Spleen (tissue), 11 donors: Measurements from ENCODE around the gene IFNLR1. TPM values are rescaled to one million over a fixed set of nuclear protein-coding genes. Genes with fewer than 3 reads are reported as not detected.

ENCODE experiments used
- DNase-seq: peaks from one replicate; pipeline ENCODE4 v3.0.0-alpha.2; 2020
- H3K27ac ChIP-seq, 8 donors: fragments of 200-600 bp; sonication (generic) in 7 of 8; 1 replicate in 4 of 8; 2 replicates in 4 of 8; pipeline versions ENCODE4 v1.5.0 to v1.8.0; 2016 to 2021; ENCODE audit warnings: inconsistent platforms in 4 of 8, mild to moderate bottlenecking in 4 of 8, moderate library complexity in 1 of 8
- H3K27me3 ChIP-seq, 7 donors: fragments of 200-600 bp; sonication (generic) in 6 of 7; replicated peaks in 1 of 7; 1 replicate in 4 of 7; 2 replicates in 3 of 7; pipeline versions ENCODE4 v1.5.0 to v1.8.0; 2016 to 2021; ENCODE audit warnings: inconsistent platforms in 3 of 7, mild to moderate bottlenecking in 1 of 7
- H3K36me3 ChIP-seq, 6 donors: fragments of 200-600 bp; sonication (generic) in 5 of 6; 1 replicate in 4 of 6; 2 replicates in 2 of 6; pipeline versions ENCODE4 v1.5.0 to v1.8.0; 2016 to 2021; ENCODE audit warnings: inconsistent platforms in 2 of 6
- H3K4me1 ChIP-seq, 6 donors: fragments of 200-600 bp; sonication (generic) in 5 of 6; 1 replicate in 3 of 6; 2 replicates in 3 of 6; pipeline versions ENCODE4 v1.5.0 to v1.8.0; 2016 to 2021; ENCODE audit warnings: inconsistent platforms in 3 of 6
- H3K4me3 ChIP-seq, 8 donors: fragments of 200-600 bp; sonication (generic) in 7 of 8; 1 replicate in 4 of 8; 2 replicates in 4 of 8; pipeline versions ENCODE4 v1.5.0 to v1.8.0; 2016 to 2021; ENCODE audit warnings: inconsistent platforms in 4 of 8, mild to moderate bottlenecking in 4 of 8, moderate library complexity in 2 of 8
- H3K9me3 ChIP-seq, 8 donors: fragments of 200-600 bp; sonication (generic) in 7 of 8; 1 replicate in 4 of 8; 2 replicates in 4 of 8; pipeline versions ENCODE4 v1.5.0 to v1.8.0; 2016 to 2021; ENCODE audit warnings: inconsistent platforms in 4 of 8
- POLR2A ChIP-seq, 3 donors: fragments of 450-650 bp; IDR thresholded peaks; one replicate each; pipeline ENCODE4 v1.5.1; 2017; ENCODE audit warnings: antibody characterized with exemption in 3 of 3, mild to moderate bottlenecking in 1 of 3
- POLR2AphosphoS5 ChIP-seq, 3 donors: sonication (generic); formaldehyde crosslinking; IDR thresholded peaks; one replicate each; pipeline ENCODE4 v1.5.1; 2017; ENCODE audit warnings: antibody characterized with exemption in 3 of 3
- WGBS, 5 donors: extraction: QIAGEN DNeasy Blood & Tissue Kit in 3 of 5; methylation state at CpG; one replicate each; pipeline versions ENCODE4 v1.1.5 to v1.1.7; 2013 to 2018; 5-methylcytosine and 5-hydroxymethylcytosine counted together
- intact Hi-C: fragments of 100-400 bp; cut with DNase I; formaldehyde crosslinking; loops from one replicate; pipeline ENCODE4 v1.15.0; 2023; ENCODE audit warnings: low total_unique reads
- polyA plus RNA-seq, 3 donors: library from polyadenylated mRNA; stranded (reverse); fragments of 200-250 nt; gene quantifications; one replicate each; pipeline ENCODE4 v1.2.1, GENCODE V29; 2013
- total RNA-seq, 7 donors: library from RNA; depleted of rRNA in 3 of 7; stranded (reverse); fragments of >200 nt in 3 of 7; fragmentation: NEBNext Ultra II Directional in 4 of 7; extraction: Animal tissue kit (Norgen Biotek cat#: 25700) in 4 of 7; gene quantifications; one replicate each; pipeline versions ENCODE4 v1.1.0 to v1.2.1, GENCODE V29; 2016 to 2021
- TF ChIP-seq, protein P1 (sequence below), 11 experiments: fragments of 200-600 bp in 7 of 11; fragments of 450-650 bp in 4 of 11; sonication (generic) in 4 of 11; IDR thresholded peaks in 8 of 11; conservative IDR thresholded peaks in 3 of 11; 1 replicate in 7 of 11; 2 replicates in 4 of 11; pipeline versions ENCODE4 v1.4.0 to v1.8.0; 2016 to 2021; ENCODE audit warnings: antibody characterized with exemption in 11 of 11, inconsistent platforms in 4 of 11, mild to moderate bottlenecking in 1 of 11
- donor health status: healthy with polysubstance abuse.
- donor health status: DM: no; HTN: no; CAD: no; lungs with moderate emphysema.
- donor health status: DM: no; HTN: no; CAD: no.
- donor health status: Bipolar disorder and iron deficiency.
- donor health status: healthy.
- donor health status: DM: no; HTN: no; CAD: no.
- donor health status: DM: yes; HTN: yes; CAD: no.

The IFNLR1 gene
- total and polyA plus RNA-seq, 10 donors: 1.7 to 8.9 (median 3.6) TPM

DNA sequence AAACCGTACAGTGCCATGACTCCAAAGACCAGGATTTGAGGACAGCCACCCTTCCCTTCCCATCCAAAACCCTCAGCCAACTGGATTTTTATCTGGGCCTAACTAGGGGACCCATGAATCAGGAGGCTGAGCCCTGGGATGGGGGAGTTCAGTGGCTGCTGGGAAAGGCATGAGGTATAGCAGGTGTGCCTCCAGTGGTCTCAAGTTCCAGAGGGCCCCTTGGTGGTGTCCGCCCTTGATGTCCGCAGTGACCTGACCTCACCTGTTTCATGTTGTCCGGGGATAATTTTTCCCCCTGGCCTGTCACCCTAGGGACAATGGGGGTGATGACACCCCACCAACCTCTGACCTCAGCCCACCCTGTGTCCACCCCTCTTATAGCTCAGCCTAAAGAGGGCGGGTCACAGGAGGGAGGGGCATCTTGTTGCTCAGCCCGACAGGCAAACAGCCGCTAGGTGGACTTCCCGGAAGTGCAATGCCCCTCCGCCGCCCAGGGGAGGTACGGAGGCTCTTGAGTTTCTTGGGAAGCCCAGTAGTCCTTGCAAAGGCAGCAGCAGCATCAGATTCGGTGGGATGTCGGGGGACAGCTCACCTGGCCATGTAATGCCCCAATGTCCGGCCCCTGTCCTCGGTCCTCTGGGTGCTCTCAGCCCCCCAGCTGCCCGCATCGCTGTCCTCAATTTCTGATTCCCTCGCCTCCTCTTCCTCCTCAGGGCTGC lies 30.4 kb downstream of the IFNLR1 start:
- no peak for DNase-seq
- H3K27ac ChIP-seq: no peak overlapping the region
- no peaks in the 10 kb centered on the region for H3K9me3 ChIP-seq
- no peak for TF ChIP-seq POLR2AphosphoS5 (IDR thresholded peaks at IDR 0.05)
- TF ChIP-seq, protein P1, sequence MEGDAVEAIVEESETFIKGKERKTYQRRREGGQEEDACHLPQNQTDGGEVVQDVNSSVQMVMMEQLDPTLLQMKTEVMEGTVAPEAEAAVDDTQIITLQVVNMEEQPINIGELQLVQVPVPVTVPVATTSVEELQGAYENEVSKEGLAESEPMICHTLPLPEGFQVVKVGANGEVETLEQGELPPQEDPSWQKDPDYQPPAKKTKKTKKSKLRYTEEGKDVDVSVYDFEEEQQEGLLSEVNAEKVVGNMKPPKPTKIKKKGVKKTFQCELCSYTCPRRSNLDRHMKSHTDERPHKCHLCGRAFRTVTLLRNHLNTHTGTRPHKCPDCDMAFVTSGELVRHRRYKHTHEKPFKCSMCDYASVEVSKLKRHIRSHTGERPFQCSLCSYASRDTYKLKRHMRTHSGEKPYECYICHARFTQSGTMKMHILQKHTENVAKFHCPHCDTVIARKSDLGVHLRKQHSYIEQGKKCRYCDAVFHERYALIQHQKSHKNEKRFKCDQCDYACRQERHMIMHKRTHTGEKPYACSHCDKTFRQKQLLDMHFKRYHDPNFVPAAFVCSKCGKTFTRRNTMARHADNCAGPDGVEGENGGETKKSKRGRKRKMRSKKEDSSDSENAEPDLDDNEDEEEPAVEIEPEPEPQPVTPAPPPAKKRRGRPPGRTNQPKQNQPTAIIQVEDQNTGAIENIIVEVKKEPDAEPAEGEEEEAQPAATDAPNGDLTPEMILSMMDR (IDR thresholded peaks at IDR 0.05 in 8 of 11, conservative IDR thresholded peaks at IDR 0.05 in 3 of 11): no peak
- TF ChIP-seq POLR2A (IDR thresholded peaks at IDR 0.05): no peak
- H3K36me3 ChIP-seq: peaks cover 0 to 51% (median 10%) of the 10 kb centered on the region in 6 donors
- intact Hi-C loops: no loop called here
- H3K27me3 ChIP-seq: peaks cover 0 to 15% (median 8%) of the 10 kb centered on the region in 7 donors
- peaks cover 0 to under 1% (median 0%) of the 10 kb centered on the region in 6 donors for H3K4me1 ChIP-seq
- no peak overlapping the region for H3K4me3 ChIP-seq
- 91 to 96% (median 93%) methylated on average over 13 to 18 of the region's 18 CpGs for WGBS, 5 donors

DNA sequence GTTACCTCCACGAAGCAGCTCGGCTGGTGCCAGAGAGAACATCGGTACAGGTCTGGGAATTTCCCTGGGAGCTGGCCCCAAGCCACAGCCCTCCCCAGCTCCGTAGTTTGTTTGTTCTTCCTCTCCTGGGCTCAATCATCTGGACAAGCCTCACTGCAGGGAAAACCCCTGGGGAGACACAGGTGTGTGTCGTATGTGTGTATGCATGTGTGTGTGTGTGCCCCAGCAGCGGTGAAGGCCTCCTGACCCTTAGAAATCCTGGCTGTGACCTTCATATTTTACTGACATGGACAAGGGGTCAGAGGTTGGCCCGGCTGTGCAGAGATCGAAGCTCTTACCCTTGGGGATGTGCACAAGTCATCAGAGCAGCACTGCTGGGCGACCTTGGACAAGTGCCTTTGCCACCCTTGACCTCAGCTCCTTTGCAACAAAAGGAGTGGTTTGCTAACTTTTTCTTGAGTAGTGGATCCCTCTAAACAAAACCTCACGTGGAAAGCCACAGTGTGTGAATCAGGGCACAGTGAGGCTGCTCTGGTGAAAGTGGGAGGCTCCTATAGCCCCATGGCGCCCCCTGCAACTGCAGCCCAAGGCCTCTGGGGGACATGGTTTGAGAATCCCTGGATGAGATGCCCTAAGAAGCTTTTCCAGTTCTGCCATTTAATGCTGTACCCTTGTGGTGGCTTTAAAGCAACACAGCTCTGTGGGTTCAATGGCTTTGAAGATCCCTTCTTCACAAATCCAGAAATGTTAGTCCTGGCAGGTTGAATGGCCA lies 31.9 kb downstream of the IFNLR1 start:
- Histone ChIP-seq H3K27me3 (peaks cover 0 to 30% (median 11%) of the 10 kb centered on the region in 7 donors), H3K4me3 (no peak overlapping the region), H3K27ac (no peak overlapping the region), H3K4me1 (peaks cover 0 to 16% (median 10%) of the 10 kb centered on the region in 6 donors), H3K9me3 (no peaks in the 10 kb centered on the region), H3K36me3 (peaks cover 0 to 38% (median 10%) of the 10 kb centered on the region in 6 donors)
- TF ChIP-seq, protein P1 (IDR thresholded peaks at IDR 0.05 in 8 of 11, conservative IDR thresholded peaks at IDR 0.05 in 3 of 11): no peak
- no peak for TF ChIP-seq POLR2AphosphoS5 (IDR thresholded peaks at IDR 0.05)
- no peak for TF ChIP-seq POLR2A (IDR thresholded peaks at IDR 0.05)
- WGBS, 5 donors: 57 to 68% (median 67%) methylated on average over 11 of the region's 11 CpGs
- no peak for DNase-seq
- intact Hi-C loops: no loop called here

DNA sequence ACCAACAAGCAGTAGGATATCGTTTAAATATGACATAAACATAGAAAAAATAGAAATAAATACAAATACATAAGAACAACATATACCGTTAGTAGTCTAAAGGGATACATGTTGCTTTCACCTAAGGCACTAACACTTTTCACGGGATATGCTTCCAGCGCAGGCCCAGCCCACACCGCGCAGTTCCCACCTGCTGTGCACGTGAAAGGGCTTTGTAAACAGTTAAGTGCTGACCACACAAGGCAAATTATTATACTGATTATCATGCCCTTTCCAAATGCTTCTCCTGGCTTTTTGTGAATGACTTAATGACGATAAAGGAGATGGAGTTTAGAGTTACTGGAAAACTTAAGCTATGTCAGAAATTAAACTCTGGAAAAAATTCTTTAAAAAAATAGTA lies 32.9 kb downstream of the IFNLR1 start:
- TF ChIP-seq POLR2AphosphoS5 (IDR thresholded peaks at IDR 0.05) (no peak), POLR2A (IDR thresholded peaks at IDR 0.05) (no peak)
- TF ChIP-seq, protein P1 (IDR thresholded peaks at IDR 0.05 in 8 of 11, conservative IDR thresholded peaks at IDR 0.05 in 3 of 11): no peak
- no peak for DNase-seq

More for the DNA sequence above, 32.9 kb downstream of the IFNLR1 start:
- Histone ChIP-seq H3K36me3 (peaks cover 0 to 30% (median 10%) of the 10 kb centered on the region in 6 donors), H3K4me3 (no peak overlapping the region), H3K4me1 (peaks cover 0 to 21% (median 13%) of the 10 kb centered on the region in 6 donors), H3K9me3 (no peaks in the 10 kb centered on the region), H3K27ac (no peak overlapping the region), H3K27me3 (peaks cover 0 to 40% (median 19%) of the 10 kb centered on the region in 7 donors)
- intact Hi-C loops: no loop called here
- 67 to 82% (median 80%) methylated on average over 8 of the region's 8 CpGs for WGBS, 5 donors
